ENCODE results near the gene HAGH. TPM values are rescaled to one million over a fixed set of nuclear protein-coding genes. Genes with fewer than 3 reads are reported as not detected.

Gene HAGH
- polyA plus RNA-seq, 1 donor from 2014 or later = 163 TPM

DNA sequence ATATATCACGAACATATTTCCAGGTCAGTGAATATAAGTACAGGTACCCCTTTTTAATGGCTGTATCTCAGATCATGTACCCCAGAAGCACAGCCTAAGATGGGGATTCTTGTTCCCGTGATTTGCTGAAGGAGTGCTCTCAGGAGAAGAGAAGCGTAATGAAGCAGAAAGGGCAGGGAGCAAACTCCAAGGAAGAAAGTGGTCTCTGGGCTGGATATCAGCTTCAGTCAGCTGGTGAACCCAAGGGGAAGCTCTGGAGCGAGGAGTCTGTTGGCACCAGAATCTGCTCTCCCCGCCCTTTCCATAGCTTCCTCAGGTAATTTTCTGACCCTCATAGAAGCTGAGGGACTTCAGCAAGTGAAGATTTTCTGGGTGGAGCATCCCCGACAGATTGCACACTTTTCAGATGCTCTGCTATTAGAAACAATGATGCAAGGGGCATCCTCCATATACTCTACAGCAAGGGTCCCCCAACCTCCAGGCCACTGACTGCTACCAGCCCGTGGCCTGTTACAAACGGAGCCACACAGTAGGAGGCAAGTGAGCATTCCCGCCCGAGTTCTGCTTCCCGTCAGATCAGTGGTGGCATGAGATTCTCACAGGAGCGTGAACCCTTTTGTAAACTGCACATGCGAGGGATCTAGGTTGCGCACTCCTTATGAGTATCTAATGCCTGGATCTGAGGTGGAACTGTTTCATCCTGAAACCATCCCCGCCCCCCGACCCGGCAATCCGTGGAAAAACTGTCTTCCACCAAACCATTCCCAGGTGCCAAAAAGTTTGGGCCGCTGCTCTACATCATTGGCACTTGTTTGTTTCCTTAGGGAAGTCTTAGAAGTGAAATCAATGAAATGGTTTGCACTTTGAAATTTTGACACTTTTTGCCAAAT is 4.8 kb upstream of the HAGH start:
- Histone ChIP-seq H3K9ac (ENCODE audit: low read length) (no peak overlapping the region), H3K27ac (ENCODE audit: low read length) (no peak overlapping the region), H3F3A (ENCODE audit: insufficient read depth, low read length, poor library complexity, severe bottlenecking) (no peaks in the 10 kb centered on the region), H3K4me3 (ENCODE audit: low read length) (no peak overlapping the region), H3K9me2 (ENCODE audit: insufficient read depth, low read length) (no peaks in the 10 kb centered on the region), H3K36me3 (ENCODE audit: insufficient read depth, low read length) (no peaks in the 10 kb centered on the region), H2AFZ (ENCODE audit: low read depth, low read length) (no peak overlapping the region), H3K9me3 (ENCODE audit: low read length) (no peaks in the 10 kb centered on the region), H3K27me3 (ENCODE audit: insufficient read depth, low read depth, low read length) (no peaks in the 10 kb centered on the region), H4K20me1 (ENCODE audit: insufficient read depth) (no peaks in the 10 kb centered on the region), H3K4me2 (ENCODE audit: low read length) (no peak overlapping the region), H3K79me2 (replicated peaks; ENCODE audit: insufficient read depth, low read length) (peaks cover 23% of the 10 kb centered on the region)
- TF ChIP-seq EP300 (conservative IDR thresholded peaks at IDR 0.05; ENCODE audit: poor library complexity, severe bottlenecking) = no peak
- no peak for TF ChIP-seq EZH2 (IDR thresholded peaks at IDR 0.05; ENCODE audit: borderline replicate concordance, insufficient read depth, low read length, poor library complexity, severe bottlenecking)
- TF ChIP-seq TAF1 (IDR thresholded peaks at IDR 0.05; ENCODE audit: low read depth) = no peak
- no peak for TF ChIP-seq MXI1 (conservative IDR thresholded peaks at IDR 0.05; ENCODE audit: poor library complexity, severe bottlenecking)
- no peak for TF ChIP-seq RAD21 (conservative IDR thresholded peaks at IDR 0.05)
- TF ChIP-seq, protein P1, sequence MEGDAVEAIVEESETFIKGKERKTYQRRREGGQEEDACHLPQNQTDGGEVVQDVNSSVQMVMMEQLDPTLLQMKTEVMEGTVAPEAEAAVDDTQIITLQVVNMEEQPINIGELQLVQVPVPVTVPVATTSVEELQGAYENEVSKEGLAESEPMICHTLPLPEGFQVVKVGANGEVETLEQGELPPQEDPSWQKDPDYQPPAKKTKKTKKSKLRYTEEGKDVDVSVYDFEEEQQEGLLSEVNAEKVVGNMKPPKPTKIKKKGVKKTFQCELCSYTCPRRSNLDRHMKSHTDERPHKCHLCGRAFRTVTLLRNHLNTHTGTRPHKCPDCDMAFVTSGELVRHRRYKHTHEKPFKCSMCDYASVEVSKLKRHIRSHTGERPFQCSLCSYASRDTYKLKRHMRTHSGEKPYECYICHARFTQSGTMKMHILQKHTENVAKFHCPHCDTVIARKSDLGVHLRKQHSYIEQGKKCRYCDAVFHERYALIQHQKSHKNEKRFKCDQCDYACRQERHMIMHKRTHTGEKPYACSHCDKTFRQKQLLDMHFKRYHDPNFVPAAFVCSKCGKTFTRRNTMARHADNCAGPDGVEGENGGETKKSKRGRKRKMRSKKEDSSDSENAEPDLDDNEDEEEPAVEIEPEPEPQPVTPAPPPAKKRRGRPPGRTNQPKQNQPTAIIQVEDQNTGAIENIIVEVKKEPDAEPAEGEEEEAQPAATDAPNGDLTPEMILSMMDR (IDR thresholded peaks at IDR 0.05; ENCODE audit: poor library complexity, severe bottlenecking) = no peak
- TF ChIP-seq, protein P2, sequence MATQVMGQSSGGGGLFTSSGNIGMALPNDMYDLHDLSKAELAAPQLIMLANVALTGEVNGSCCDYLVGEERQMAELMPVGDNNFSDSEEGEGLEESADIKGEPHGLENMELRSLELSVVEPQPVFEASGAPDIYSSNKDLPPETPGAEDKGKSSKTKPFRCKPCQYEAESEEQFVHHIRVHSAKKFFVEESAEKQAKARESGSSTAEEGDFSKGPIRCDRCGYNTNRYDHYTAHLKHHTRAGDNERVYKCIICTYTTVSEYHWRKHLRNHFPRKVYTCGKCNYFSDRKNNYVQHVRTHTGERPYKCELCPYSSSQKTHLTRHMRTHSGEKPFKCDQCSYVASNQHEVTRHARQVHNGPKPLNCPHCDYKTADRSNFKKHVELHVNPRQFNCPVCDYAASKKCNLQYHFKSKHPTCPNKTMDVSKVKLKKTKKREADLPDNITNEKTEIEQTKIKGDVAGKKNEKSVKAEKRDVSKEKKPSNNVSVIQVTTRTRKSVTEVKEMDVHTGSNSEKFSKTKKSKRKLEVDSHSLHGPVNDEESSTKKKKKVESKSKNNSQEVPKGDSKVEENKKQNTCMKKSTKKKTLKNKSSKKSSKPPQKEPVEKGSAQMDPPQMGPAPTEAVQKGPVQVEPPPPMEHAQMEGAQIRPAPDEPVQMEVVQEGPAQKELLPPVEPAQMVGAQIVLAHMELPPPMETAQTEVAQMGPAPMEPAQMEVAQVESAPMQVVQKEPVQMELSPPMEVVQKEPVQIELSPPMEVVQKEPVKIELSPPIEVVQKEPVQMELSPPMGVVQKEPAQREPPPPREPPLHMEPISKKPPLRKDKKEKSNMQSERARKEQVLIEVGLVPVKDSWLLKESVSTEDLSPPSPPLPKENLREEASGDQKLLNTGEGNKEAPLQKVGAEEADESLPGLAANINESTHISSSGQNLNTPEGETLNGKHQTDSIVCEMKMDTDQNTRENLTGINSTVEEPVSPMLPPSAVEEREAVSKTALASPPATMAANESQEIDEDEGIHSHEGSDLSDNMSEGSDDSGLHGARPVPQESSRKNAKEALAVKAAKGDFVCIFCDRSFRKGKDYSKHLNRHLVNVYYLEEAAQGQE (IDR thresholded peaks at IDR 0.05; ENCODE audit: borderline replicate concordance) = no peak
- TF ChIP-seq POLR2AphosphoS5 (IDR thresholded peaks at IDR 0.05) = no peak
- no peak for TF ChIP-seq SMC3 (conservative IDR thresholded peaks at IDR 0.05; ENCODE audit: poor library complexity)

DNA sequence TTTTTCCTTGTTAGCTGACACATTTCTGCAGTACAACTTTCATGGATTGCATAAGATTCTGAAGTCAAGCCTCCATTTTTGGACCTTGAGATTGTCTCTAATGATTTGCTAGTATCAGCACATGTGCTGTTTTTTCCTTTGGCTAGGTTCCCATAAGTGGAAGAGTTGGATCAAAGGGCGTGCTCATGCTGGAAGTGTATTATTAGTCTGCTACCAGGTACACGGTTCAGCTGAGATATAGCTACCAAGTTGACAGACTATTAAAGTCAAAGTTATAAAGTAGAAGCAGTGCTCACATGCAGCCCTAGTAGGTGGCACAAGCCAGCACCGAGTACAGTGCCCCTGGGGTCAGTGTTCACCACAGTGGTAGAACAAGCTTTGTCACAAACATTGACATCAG is 3.6 kb upstream of the HAGH start:
- peaks cover 27% of the 10 kb centered on the region for H3K79me2 ChIP-seq (replicated peaks; ENCODE audit: insufficient read depth, low read length)
- H3K9ac ChIP-seq (ENCODE audit: low read length) = no peak overlapping the region
- no peaks in the 10 kb centered on the region for H4K20me1 ChIP-seq (ENCODE audit: insufficient read depth)
- H3K4me3 ChIP-seq (ENCODE audit: low read length) = no peak overlapping the region
- H3K36me3 ChIP-seq (ENCODE audit: insufficient read depth, low read length) = no peaks in the 10 kb centered on the region
- H3K9me3 ChIP-seq (ENCODE audit: low read length) = no peaks in the 10 kb centered on the region
- H3K4me2 ChIP-seq (ENCODE audit: low read length) = no peak overlapping the region
- no peak overlapping the region for H2AFZ ChIP-seq (ENCODE audit: low read depth, low read length)
- H3F3A ChIP-seq (ENCODE audit: insufficient read depth, low read length, poor library complexity, severe bottlenecking) = no peaks in the 10 kb centered on the region
- H3K27me3 ChIP-seq (ENCODE audit: insufficient read depth, low read depth, low read length) = no peaks in the 10 kb centered on the region
- no peak overlapping the region for H3K27ac ChIP-seq (ENCODE audit: low read length)
- TF ChIP-seq RAD21 (conservative IDR thresholded peaks at IDR 0.05) = no peak
- TF ChIP-seq EZH2 (IDR thresholded peaks at IDR 0.05; ENCODE audit: borderline replicate concordance, insufficient read depth, low read length, poor library complexity, severe bottlenecking) = no peak
- no peak for TF ChIP-seq EP300 (conservative IDR thresholded peaks at IDR 0.05; ENCODE audit: poor library complexity, severe bottlenecking)
- TF ChIP-seq, protein P2 (IDR thresholded peaks at IDR 0.05; ENCODE audit: borderline replicate concordance) = no peak
- no peak for TF ChIP-seq MXI1 (conservative IDR thresholded peaks at IDR 0.05; ENCODE audit: poor library complexity, severe bottlenecking)
- TF ChIP-seq, protein P1 (IDR thresholded peaks at IDR 0.05; ENCODE audit: poor library complexity, severe bottlenecking) = no peak
- TF ChIP-seq POLR2AphosphoS5 (IDR thresholded peaks at IDR 0.05) = no peak
- no peak for TF ChIP-seq SMC3 (conservative IDR thresholded peaks at IDR 0.05; ENCODE audit: poor library complexity)
- TF ChIP-seq TAF1 (IDR thresholded peaks at IDR 0.05; ENCODE audit: low read depth) = no peak
- H3K9me2 ChIP-seq (ENCODE audit: insufficient read depth, low read length) = no peaks in the 10 kb centered on the region

Measured in neural cell (in vitro differentiated cells).